ENCODE measurements around the gene AKR1E2. TPM values are rescaled to one million over a fixed set of nuclear protein-coding genes. Genes with fewer than 3 reads are reported as not detected.

The AKR1E2 gene
- total RNA-seq, 1 experiment from 2014 or later = 4.7 TPM

- ATAC-seq (no peak), DNase-seq (ENCODE audit: low read depth, low spot score) (no peak)
- no peak for TF ChIP-seq REST (IDR thresholded peaks at IDR 0.05; ENCODE audit: insufficient read depth in 1 of 2, low read depth in 2 of 2, low read length in 1 of 2)
- TF ChIP-seq CTCF (IDR thresholded peaks at IDR 0.05) = no peak
- TF ChIP-seq POLR2AphosphoS5 (IDR thresholded peaks at IDR 0.05; ENCODE audit: low read depth, low read length) = no peak
- no peak for TF ChIP-seq SIN3A (IDR thresholded peaks at IDR 0.05; ENCODE audit: borderline replicate concordance, insufficient read depth, low read depth, low read length)
- TF ChIP-seq TCF7L2 (IDR thresholded peaks at IDR 0.05; ENCODE audit: low read depth, low read length) = no peak
- H3K27ac ChIP-seq (ENCODE audit: low read length) = no peak overlapping the region
- no peaks in the 10 kb centered on the region for H3K9me3 ChIP-seq (ENCODE audit: control insufficient read depth, insufficient read depth, low read depth, low read length)
- H3K4me1 ChIP-seq (ENCODE audit: control insufficient read depth, insufficient read depth, low read length) = no peaks in the 10 kb centered on the region
- CTCF ChIA-PET = interaction anchor here (0.5 to 0.6 kb wide), 2 partner anchors 14 to 1672 kb away, joined by 6 read pairs; no protein-coding TSS in a partner anchor
- intact Hi-C loops (cut with micrococcal nuclease; ENCODE audit: unreplicated experiment) (no loop called here), in situ Hi-C loops (cut with HindIII; ENCODE audit: low pct_unique_long_range_greater_than_20kb, low sequenced_read_pairs) (no loop called here)
- no TSS peak for BruUV-seq (replicated peaks)
- POLR2A ChIA-PET = no interaction called here
- no peak overlapping the region for H3K4me3 ChIP-seq (ENCODE audit: low read depth in 2 of 2, low read length in 2 of 2)
- H3K27me3 ChIP-seq (ENCODE audit: control insufficient read depth, insufficient read depth, low read length) = no peaks in the 10 kb centered on the region
- no peaks in the 10 kb centered on the region for H3K36me3 ChIP-seq (ENCODE audit: control insufficient read depth, insufficient read depth, low read length)
Observed at GRCh38 chr10:4867520-4868356, 41.7 kb downstream of the AKR1E2 start.

- ChIA-PET CTCF (interaction anchor here (0.6 kb wide), 1 partner anchor 15 kb away, joined by 6 read pairs; no protein-coding TSS in a partner anchor), POLR2A (no interaction called here)
- H3K9me3 ChIP-seq (ENCODE audit: control insufficient read depth, insufficient read depth, low read depth, low read length) = no peaks in the 10 kb centered on the region
- no peak overlapping the region for H3K27ac ChIP-seq (ENCODE audit: low read length)
- no peaks in the 10 kb centered on the region for H3K4me1 ChIP-seq (ENCODE audit: control insufficient read depth, insufficient read depth, low read length)
- no peak overlapping the region for H3K4me3 ChIP-seq (ENCODE audit: low read depth in 2 of 2, low read length in 2 of 2)
- DNase-seq (ENCODE audit: low read depth, low spot score) (no peak), ATAC-seq (no peak)
- intact Hi-C loops (cut with micrococcal nuclease; ENCODE audit: unreplicated experiment) (no loop called here), in situ Hi-C loops (cut with HindIII; ENCODE audit: low pct_unique_long_range_greater_than_20kb, low sequenced_read_pairs) (no loop called here)
- no peak for TF ChIP-seq TCF7L2 (IDR thresholded peaks at IDR 0.05; ENCODE audit: low read depth, low read length)
- no TSS peak for BruUV-seq (replicated peaks)
- no peaks in the 10 kb centered on the region for H3K27me3 ChIP-seq (ENCODE audit: control insufficient read depth, insufficient read depth, low read length)
- H3K36me3 ChIP-seq (ENCODE audit: control insufficient read depth, insufficient read depth, low read length) = no peaks in the 10 kb centered on the region
Observed at GRCh38 chr10:4868357-4868657, 42.3 kb downstream of the AKR1E2 start.

GRCh38 chr10:4882704-4883078, 56.7 kb downstream of the AKR1E2 start:
- in situ Hi-C loops (cut with HindIII; ENCODE audit: low pct_unique_long_range_greater_than_20kb, low sequenced_read_pairs) = no loop called here
- no peak for ATAC-seq
- BruUV-seq (replicated peaks) = no TSS peak
- no peaks in the 10 kb centered on the region for H3K9me3 ChIP-seq (ENCODE audit: control insufficient read depth, insufficient read depth, low read depth, low read length)
- no peaks in the 10 kb centered on the region for H3K27me3 ChIP-seq (ENCODE audit: control insufficient read depth, insufficient read depth, low read length)
- ChIA-PET CTCF (no interaction called here), POLR2A (no interaction called here)
- no peaks in the 10 kb centered on the region for H3K4me1 ChIP-seq (ENCODE audit: control insufficient read depth, insufficient read depth, low read length)
- no peak overlapping the region for H3K27ac ChIP-seq (ENCODE audit: low read length)
- H3K36me3 ChIP-seq (ENCODE audit: control insufficient read depth, insufficient read depth, low read length) = no peaks in the 10 kb centered on the region
- intact Hi-C loops (cut with micrococcal nuclease; ENCODE audit: unreplicated experiment) = no loop called here
- no peak for TF ChIP-seq REST (IDR thresholded peaks at IDR 0.05; ENCODE audit: insufficient read depth in 1 of 2, low read depth in 2 of 2, low read length in 1 of 2)
- TF ChIP-seq CTCF (IDR thresholded peaks at IDR 0.05) = no peak
- no peak for TF ChIP-seq POLR2AphosphoS5 (IDR thresholded peaks at IDR 0.05; ENCODE audit: low read depth, low read length)
- TF ChIP-seq SIN3A (IDR thresholded peaks at IDR 0.05; ENCODE audit: borderline replicate concordance, insufficient read depth, low read depth, low read length) = no peak
- no peak for TF ChIP-seq TCF7L2 (IDR thresholded peaks at IDR 0.05; ENCODE audit: low read depth, low read length)
- DNase-seq (ENCODE audit: low read depth, low spot score) = no peak
- H3K4me3 ChIP-seq (ENCODE audit: low read depth in 2 of 2, low read length in 2 of 2) = no peak overlapping the region
